ENCODE results near the gene THOC1. TPM values are rescaled to one million over a fixed set of nuclear protein-coding genes. Genes with fewer than 3 reads are reported as not detected.

THOC1 gene
- total RNA-seq, 1 experiment from 2014 or later = 33.3 TPM

- in situ Hi-C loops (cut with HindIII; ENCODE audit: low pct_unique_long_range_greater_than_20kb, low sequenced_read_pairs) = no loop called here
- CTCF ChIA-PET = no interaction called here
- peaks cover 23% of the 10 kb centered on the region for H3K36me3 ChIP-seq (ENCODE audit: control insufficient read depth, insufficient read depth, low read length)
These were observed 50.1 kb downstream of the THOC1 start for GRCh38 chr18:217532-218336.

GRCh38 chr18:215448-216010 is 52.3 kb downstream of the THOC1 start:
- no peaks in the 10 kb centered on the region for H3K9me3 ChIP-seq (ENCODE audit: control insufficient read depth, insufficient read depth, low read depth, low read length)
- no peaks in the 10 kb centered on the region for H3K4me1 ChIP-seq (ENCODE audit: control insufficient read depth, insufficient read depth, low read length)
- BruUV-seq (replicated peaks) = no TSS peak
- no peak overlapping the region for H3K27ac ChIP-seq (ENCODE audit: low read length)
- no peaks in the 10 kb centered on the region for H3K27me3 ChIP-seq (ENCODE audit: control insufficient read depth, insufficient read depth, low read length)
- intact Hi-C loops (cut with micrococcal nuclease; ENCODE audit: unreplicated experiment) (no loop called here), in situ Hi-C loops (cut with HindIII; ENCODE audit: low pct_unique_long_range_greater_than_20kb, low sequenced_read_pairs) (no loop called here)
- ATAC-seq = no peak
- POLR2A ChIA-PET = no interaction called here
- no peak overlapping the region for H3K4me3 ChIP-seq (ENCODE audit: low read depth in 2 of 2, low read length in 2 of 2)
- H3K36me3 ChIP-seq (ENCODE audit: control insufficient read depth, insufficient read depth, low read length) = peaks cover 18% of the 10 kb centered on the region
- no peak for DNase-seq (ENCODE audit: low read depth, low spot score)
- CTCF ChIA-PET = no interaction called here
- TF ChIP-seq TCF7L2 (IDR thresholded peaks at IDR 0.05; ENCODE audit: low read depth, low read length) (no peak), SIN3A (IDR thresholded peaks at IDR 0.05; ENCODE audit: borderline replicate concordance, insufficient read depth, low read depth, low read length) (no peak), CTCF (IDR thresholded peaks at IDR 0.05) (no peak), REST (IDR thresholded peaks at IDR 0.05; ENCODE audit: insufficient read depth in 1 of 2, low read depth in 2 of 2, low read length in 1 of 2) (no peak)

More at GRCh38 chr18:217532-218336, 50.1 kb downstream of the THOC1 start:
- ATAC-seq = no peak
- Histone ChIP-seq H3K9me3 (ENCODE audit: control insufficient read depth, insufficient read depth, low read depth, low read length) (no peaks in the 10 kb centered on the region), H3K27me3 (ENCODE audit: control insufficient read depth, insufficient read depth, low read length) (no peaks in the 10 kb centered on the region), H3K4me1 (ENCODE audit: control insufficient read depth, insufficient read depth, low read length) (no peaks in the 10 kb centered on the region), H3K4me3 (ENCODE audit: low read depth in 2 of 2, low read length in 2 of 2) (no peak overlapping the region), H3K27ac (ENCODE audit: low read length) (no peak overlapping the region)
- intact Hi-C loops (cut with micrococcal nuclease; ENCODE audit: unreplicated experiment) = no loop called here
- DNase-seq (ENCODE audit: low read depth, low spot score) = no peak
- POLR2A ChIA-PET = no interaction called here
- TF ChIP-seq TCF7L2 (IDR thresholded peaks at IDR 0.05; ENCODE audit: low read depth, low read length) (no peak), POLR2AphosphoS5 (IDR thresholded peaks at IDR 0.05; ENCODE audit: low read depth, low read length) (no peak), REST (IDR thresholded peaks at IDR 0.05; ENCODE audit: insufficient read depth in 1 of 2, low read depth in 2 of 2, low read length in 1 of 2) (no peak), SIN3A (IDR thresholded peaks at IDR 0.05; ENCODE audit: borderline replicate concordance, insufficient read depth, low read depth, low read length) (no peak), CTCF (IDR thresholded peaks at IDR 0.05) (no peak)
- BruUV-seq (replicated peaks) = no TSS peak

Data from Panc1 (cell line).